ENCODE data around the gene NSFL1C.

- peak; percentile 24; the same call in 1 of the 2 replicates for TF ChIP-seq RAD21 (IDR thresholded peaks at IDR 0.05; ENCODE audit: low read length)
- TF ChIP-seq EP300 (IDR thresholded peaks at IDR 0.05; ENCODE audit: borderline replicate concordance in 1 of 2, low read depth in 1 of 2, low read length in 1 of 2) = no peak
- TF ChIP-seq REST (IDR thresholded peaks at IDR 0.05; ENCODE audit: low read depth, low read length) = no peak
- no peak for TF ChIP-seq TAF1 (IDR thresholded peaks at IDR 0.05; ENCODE audit: borderline replicate concordance, low read depth, low read length)
- TF ChIP-seq CTCF (IDR thresholded peaks at IDR 0.05) = peak; percentile 28; the same call in 1 of the 2 replicates
- no peak for TF ChIP-seq TCF12 (IDR thresholded peaks at IDR 0.05)
- TF ChIP-seq USF2 (IDR thresholded peaks at IDR 0.05; ENCODE audit: borderline replicate concordance, low read depth, low read length) = no peak
- no peak for TF ChIP-seq POLR2AphosphoS5 (IDR thresholded peaks at IDR 0.05; ENCODE audit: low read depth, low read length)
- TF ChIP-seq JUND (IDR thresholded peaks at IDR 0.05) = no peak
- no peak for TF ChIP-seq MEF2A (IDR thresholded peaks at IDR 0.05; ENCODE audit: borderline replicate concordance, low read depth)
- no peak for TF ChIP-seq GABPA (IDR thresholded peaks at IDR 0.05; ENCODE audit: low read depth)
- TF ChIP-seq CHD2 (IDR thresholded peaks at IDR 0.05; ENCODE audit: low read length, partially characterized antibody) = no peak
- TF ChIP-seq TEAD4 (IDR thresholded peaks at IDR 0.05; ENCODE audit: borderline replicate concordance, insufficient read depth) = no peak
Measured at GRCh38 chr20:1397710-1398109, 68.9 kb downstream of the NSFL1C start.
